Ishikawa (cell line): ENCODE data around the gene ATXN7L3B.

ENCODE experiments used
- EP300 ChIP-seq: IDR thresholded peaks from 2 replicates; pipeline ENCODE4 v1.6.1; 2012; ENCODE audit warnings: borderline replicate concordance
- FOXM1 ChIP-seq: IDR thresholded peaks from 2 replicates; pipeline ENCODE4 v1.6.1; 2012; ENCODE audit warnings: low read depth, borderline replicate concordance
- RAD21 ChIP-seq: IDR thresholded peaks from 2 replicates; pipeline ENCODE4 v1.6.1; 2012; ENCODE audit warnings: low read depth
- TAF1 ChIP-seq: IDR thresholded peaks from 2 replicates; pipeline ENCODE4 v1.6.1; 2012; ENCODE audit warnings: low read depth, mild to moderate bottlenecking
- TCF12 ChIP-seq: IDR thresholded peaks from 2 replicates; pipeline ENCODE4 v1.6.1; 2012; ENCODE audit warnings: low read depth
- TEAD4 ChIP-seq: IDR thresholded peaks from 2 replicates; pipeline ENCODE4 v1.6.1; 2012
- TF ChIP-seq, protein P1 (sequence below): IDR thresholded peaks from 2 replicates; pipeline ENCODE4 v1.6.1; 2012
- TF ChIP-seq, protein P2 (sequence below): IDR thresholded peaks from 2 replicates; pipeline ENCODE4 v1.6.1; 2012; ENCODE audit warnings: low read depth, mild to moderate bottlenecking

DNA sequence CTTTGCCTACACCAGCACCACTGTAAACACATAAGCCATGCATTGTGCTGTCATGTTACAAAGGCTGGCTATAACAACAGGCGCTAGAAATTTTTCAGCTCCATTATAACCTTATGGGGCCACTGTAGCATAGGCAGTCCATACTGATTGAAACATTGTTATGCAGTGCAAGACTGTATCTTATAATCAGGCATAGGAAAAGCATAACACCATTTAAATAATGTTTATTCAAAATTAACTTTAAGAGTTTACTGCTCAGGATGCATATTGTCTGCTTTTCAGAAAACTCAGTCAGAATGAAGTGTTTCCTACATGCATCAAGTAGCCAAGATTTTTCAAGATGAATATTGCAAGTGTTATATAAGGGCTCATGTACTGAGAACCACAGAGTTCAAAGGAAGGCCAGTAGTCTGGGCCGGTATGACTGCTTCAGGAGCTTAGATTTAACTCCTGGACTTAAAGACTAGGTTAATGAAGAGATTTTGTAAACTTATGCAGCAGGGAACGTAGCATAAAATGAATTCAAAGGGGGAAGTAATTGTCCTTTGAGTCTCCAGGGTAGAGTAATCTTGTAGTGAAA, 46.9 kb downstream of the ATXN7L3B start:
- TF ChIP-seq TEAD4, result no peak
- TF ChIP-seq, protein P1, sequence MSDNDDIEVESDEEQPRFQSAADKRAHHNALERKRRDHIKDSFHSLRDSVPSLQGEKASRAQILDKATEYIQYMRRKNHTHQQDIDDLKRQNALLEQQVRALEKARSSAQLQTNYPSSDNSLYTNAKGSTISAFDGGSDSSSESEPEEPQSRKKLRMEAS, result no peak
- no peak for TF ChIP-seq TAF1
- no peak for TF ChIP-seq FOXM1
- TF ChIP-seq TCF12, result no peak
- no peak for TF ChIP-seq RAD21
- no peak for TF ChIP-seq EP300
- TF ChIP-seq, protein P2, sequence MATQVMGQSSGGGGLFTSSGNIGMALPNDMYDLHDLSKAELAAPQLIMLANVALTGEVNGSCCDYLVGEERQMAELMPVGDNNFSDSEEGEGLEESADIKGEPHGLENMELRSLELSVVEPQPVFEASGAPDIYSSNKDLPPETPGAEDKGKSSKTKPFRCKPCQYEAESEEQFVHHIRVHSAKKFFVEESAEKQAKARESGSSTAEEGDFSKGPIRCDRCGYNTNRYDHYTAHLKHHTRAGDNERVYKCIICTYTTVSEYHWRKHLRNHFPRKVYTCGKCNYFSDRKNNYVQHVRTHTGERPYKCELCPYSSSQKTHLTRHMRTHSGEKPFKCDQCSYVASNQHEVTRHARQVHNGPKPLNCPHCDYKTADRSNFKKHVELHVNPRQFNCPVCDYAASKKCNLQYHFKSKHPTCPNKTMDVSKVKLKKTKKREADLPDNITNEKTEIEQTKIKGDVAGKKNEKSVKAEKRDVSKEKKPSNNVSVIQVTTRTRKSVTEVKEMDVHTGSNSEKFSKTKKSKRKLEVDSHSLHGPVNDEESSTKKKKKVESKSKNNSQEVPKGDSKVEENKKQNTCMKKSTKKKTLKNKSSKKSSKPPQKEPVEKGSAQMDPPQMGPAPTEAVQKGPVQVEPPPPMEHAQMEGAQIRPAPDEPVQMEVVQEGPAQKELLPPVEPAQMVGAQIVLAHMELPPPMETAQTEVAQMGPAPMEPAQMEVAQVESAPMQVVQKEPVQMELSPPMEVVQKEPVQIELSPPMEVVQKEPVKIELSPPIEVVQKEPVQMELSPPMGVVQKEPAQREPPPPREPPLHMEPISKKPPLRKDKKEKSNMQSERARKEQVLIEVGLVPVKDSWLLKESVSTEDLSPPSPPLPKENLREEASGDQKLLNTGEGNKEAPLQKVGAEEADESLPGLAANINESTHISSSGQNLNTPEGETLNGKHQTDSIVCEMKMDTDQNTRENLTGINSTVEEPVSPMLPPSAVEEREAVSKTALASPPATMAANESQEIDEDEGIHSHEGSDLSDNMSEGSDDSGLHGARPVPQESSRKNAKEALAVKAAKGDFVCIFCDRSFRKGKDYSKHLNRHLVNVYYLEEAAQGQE, result no peak
